HepG2 (cell line): ENCODE measurements around the gene GINM1. TPM values are rescaled to one million over a fixed set of nuclear protein-coding genes. Genes with fewer than 3 reads are reported as not detected.

Experiments
- ATAC-seq: fragments of 200-7000 bp; cut with Tn5 transposase; 3 replicates; pipeline ENCODE4 v1.9.1; 2020; ENCODE audit warnings: mild to moderate bottlenecking, moderate library complexity
- BruUV-seq: library from RNA; stranded (reverse); fragments of 400-500 nt; replicated peaks from 2 replicates; lab custom pipeline; 2021; lab: Mats Ljungman, UMichigan
- CTCF ChIA-PET: fragments of 300-600 bp; formaldehyde crosslinking; extraction: SDS; loops from one replicate; lab custom pipeline; 2021; ENCODE audit warnings: low total read pairs, inconsistent platforms, low intra/inter-chr PET ratio; lab: Yijun Ruan, JAX
- POLR2A ChIA-PET: fragments of 350-600 bp; sonication (Branson Sonifier 250); formaldehyde crosslinking; loops from one replicate; lab custom pipeline; 2020; ENCODE audit warnings: antibody characterized with exemption, inconsistent platforms; lab: Yijun Ruan, JAX
- DNase-seq: peaks from one replicate; pipeline ENCODE4 v3.0.0-alpha.2; 2015; ENCODE audit warnings: low spot score
- FAIRE-seq: peaks from 3 replicates; lab custom pipeline; 2011; peaks lifted over from hg19 to GRCh38; lab: Jason Lieb, UNC
- H2AFZ ChIP-seq: one replicate; pipeline ENCODE4 v1.6.1; 2011; ENCODE audit warnings: low read length, inconsistent platforms
- H3K27ac ChIP-seq: fragments of 300-600 bp; 3 replicates; pipeline ENCODE4 v1.8.0; 2011; ENCODE audit warnings: mixed run types, mild to moderate bottlenecking, mixed read lengths, low read length, inconsistent platforms; ENCODE audit not compliant: insufficient read depth; ENCODE audit errors: extremely low read length
- H3K27me3 ChIP-seq, 2 experiments: fragments of 200-600 bp in 1 of 2; 2 replicates in 1 of 2; 3 replicates in 1 of 2; pipeline versions ENCODE4 v1.6.0 to v1.8.0; 2011; ENCODE audit warnings: low read length in 2 of 2, mild to moderate bottlenecking in 2 of 2, moderate library complexity in 2 of 2, inconsistent platforms in 1 of 2; ENCODE audit not compliant: insufficient read depth in 2 of 2, control insufficient read depth in 1 of 2
- H3K36me3 ChIP-seq, 2 experiments: fragments of 200-600 bp in 1 of 2; replicated peaks in 1 of 2; 2 replicates in 1 of 2; 3 replicates in 1 of 2; pipeline versions ENCODE4 v1.5.1 to v1.8.0; 2011; ENCODE audit warnings: low read length in 2 of 2, inconsistent platforms in 1 of 2; ENCODE audit not compliant: insufficient read depth in 2 of 2, control insufficient read depth in 1 of 2
- H3K4me1 ChIP-seq: 2 replicates; pipeline ENCODE4 v1.5.1; 2012; ENCODE audit warnings: low read length, inconsistent platforms; ENCODE audit not compliant: insufficient read depth
- H3K4me2 ChIP-seq: 2 replicates; pipeline ENCODE4 v1.6.0; 2011; ENCODE audit warnings: low read depth, low read length, inconsistent platforms
- H3K4me3 ChIP-seq, 3 experiments: fragments of 200-600 bp in 1 of 3; sonication (generic), shearing (Covaris generic) in 1 of 3; replicated peaks in 1 of 3; 2 replicates each; pipeline ENCODE4 v1.5.1; 2011 to 2016; ENCODE audit warnings: low read length in 3 of 3, inconsistent platforms in 2 of 3, low read depth in 2 of 3, mild to moderate bottlenecking in 2 of 3, control low read depth in 1 of 3, mixed read lengths in 1 of 3; ENCODE audit not compliant: insufficient read depth in 1 of 3
- H3K79me2 ChIP-seq: one replicate; pipeline ENCODE4 v1.6.1; 2011; ENCODE audit warnings: low read length, inconsistent platforms; ENCODE audit not compliant: insufficient read depth
- H3K9ac ChIP-seq: 2 replicates; pipeline ENCODE4 v1.6.0; 2011; ENCODE audit warnings: mild to moderate bottlenecking, low read depth, low read length, inconsistent platforms; ENCODE audit not compliant: insufficient read depth
- H3K9me3 ChIP-seq: 2 replicates; pipeline ENCODE4 v1.5.1; 2012; ENCODE audit warnings: mild to moderate bottlenecking, low read length
- H4K20me1 ChIP-seq: 2 replicates; pipeline ENCODE4 v1.6.0; 2011; ENCODE audit warnings: inconsistent platforms, mild to moderate bottlenecking, low read length, moderate library complexity; ENCODE audit not compliant: insufficient read depth
- MBNL3 ChIP-seq: fragments of 250-450 bp; sonication (Bioruptor Pico); conservative IDR thresholded peaks from 2 replicates; pipeline ENCODE4 v1.8.0; 2022; ENCODE audit warnings: mild to moderate bottlenecking, inconsistent platforms
- NFKB2 ChIP-seq: sonication (generic); formaldehyde crosslinking; IDR thresholded peaks from 2 replicates; pipeline ENCODE4 v1.4.0; 2020; ENCODE audit warnings: missing genetic modification reagents, borderline replicate concordance
- RBAK ChIP-seq: sonication (generic); formaldehyde crosslinking; IDR thresholded peaks from 2 replicates; pipeline ENCODE4 v1.5.1; 2020; ENCODE audit warnings: mild to moderate bottlenecking, missing genetic modification reagents
- ZBTB26 ChIP-seq: IDR thresholded peaks from 2 replicates; pipeline ENCODE4 v1.6.1; 2016; ENCODE audit warnings: missing compliant biosample characterization, missing genetic modification reagents, borderline replicate concordance
- ZBTB3 ChIP-seq: sonication (generic); formaldehyde crosslinking; IDR thresholded peaks from 2 replicates; pipeline ENCODE4 v1.4.0; 2020; ENCODE audit warnings: low read depth, mild to moderate bottlenecking, moderate library complexity, missing genetic modification reagents, borderline replicate concordance
- ZNF121 ChIP-seq: sonication (generic); formaldehyde crosslinking; IDR thresholded peaks from 2 replicates; pipeline ENCODE4 v1.5.0; 2020; ENCODE audit warnings: mild to moderate bottlenecking, missing genetic modification reagents
- ZNF234 ChIP-seq: sonication (generic); formaldehyde crosslinking; conservative IDR thresholded peaks from 2 replicates; pipeline ENCODE4 v1.5.1; 2020; ENCODE audit warnings: mild to moderate bottlenecking, missing genetic modification reagents
- ZNF546 ChIP-seq: sonication (generic); formaldehyde crosslinking; conservative IDR thresholded peaks from 2 replicates; pipeline ENCODE4 v1.8.1; 2023; ENCODE audit warnings: mild to moderate bottlenecking, missing genetic modification reagents
- ZNF770 ChIP-seq: sonication (generic); formaldehyde crosslinking; IDR thresholded peaks from 2 replicates; pipeline ENCODE4 v1.5.0; 2020; ENCODE audit warnings: mild to moderate bottlenecking, missing genetic modification reagents
- ZNF878 ChIP-seq: sonication (generic); formaldehyde crosslinking; IDR thresholded peaks from 2 replicates; pipeline ENCODE4 v1.8.1; 2023; ENCODE audit warnings: mild to moderate bottlenecking, missing genetic modification reagents, moderate library complexity
- WGBS: methylation state at CpG from one replicate; pipeline ENCODE4 v1.1.6; 2017; ENCODE audit warnings: low lambda C conversion rate; 5-methylcytosine and 5-hydroxymethylcytosine counted together
- in situ Hi-C: cut with HindIII; loops from 2 replicates; pipeline ENCODE4 v1.10.0; 2017; ENCODE audit warnings: low pct_unique_long_range_greater_than_20kb; ENCODE audit not compliant: extremely low pct_ligation_motif_present
- intact Hi-C: fragments of 100-400 bp; cut with micrococcal nuclease; formaldehyde crosslinking; loops from one replicate; pipeline ENCODE4 v1.10.0; 2022; ENCODE audit not compliant: unreplicated experiment
- polyA plus RNA-seq, 8 experiments: library from polyadenylated mRNA; depleted of rRNA in 3 of 8; stranded (reverse) in 7 of 8; unstranded in 1 of 8; fragments of >200 nt; fragmentation: Illumina TruSeq in 4 of 8; extraction: Trizol in 4 of 8; gene quantifications; 2 replicates each; pipeline versions ENCODE4 v1.2.1 to v1.2.3, GENCODE V29; 2011 to 2016; ENCODE audit warnings: low read depth in 4 of 8, missing spikeins in 1 of 8, mixed read lengths in 1 of 8; ENCODE audit not compliant: insufficient read depth in 1 of 8
- total RNA-seq, 5 experiments: library from RNA; depleted of rRNA; stranded (reverse); fragments of >200 nt; fragmentation: Illumina TruSeq; extraction: Trizol; gene quantifications; 2 replicates each; pipeline ENCODE4 v1.2.3, GENCODE V29; 2016; ENCODE audit warnings: low read depth in 1 of 5
- TF ChIP-seq, protein P1 (sequence below): sonication (generic); formaldehyde crosslinking; IDR thresholded peaks from 2 replicates; pipeline ENCODE4 v1.4.0; 2020; ENCODE audit warnings: missing genetic modification reagents; ENCODE audit errors: not compliant biosample characterization
- TF ChIP-seq, protein P2 (sequence below): sonication (generic); formaldehyde crosslinking; IDR thresholded peaks from 2 replicates; pipeline ENCODE4 v1.5.1; 2020; ENCODE audit warnings: mild to moderate bottlenecking, missing genetic modification reagents, moderate library complexity

The GINM1 gene
- total and polyA plus RNA-seq, 2 of the 13 experiments (the other 11 are each of a cell fraction or from before 2014, with no cell fraction given): 19.4 to 27.5 TPM

GRCh38 chr6:149600508-149600907, 34.3 kb downstream of the GINM1 start:
- no TSS peak for BruUV-seq
- no peaks in the 10 kb centered on the region for H3K79me2 ChIP-seq
- H3K4me1 ChIP-seq: no peaks in the 10 kb centered on the region
- 96% methylated on average over 4 of the region's 4 CpGs for WGBS
- no peaks in the 10 kb centered on the region for H3K27me3 ChIP-seq
- in situ Hi-C loops (no loop called here), intact Hi-C loops (no loop called here)
- H3K36me3 ChIP-seq: peaks cover 5 to 33% of the 10 kb centered on the region in 2 experiments; a peak in 4 of 5 replicates
- no peaks in the 10 kb centered on the region for H4K20me1 ChIP-seq
- ChIA-PET POLR2A (no interaction called here), CTCF (no interaction called here)
- H3K9me3 ChIP-seq: no peaks in the 10 kb centered on the region
- no peak overlapping the region for H3K4me3 ChIP-seq
- H3K27ac ChIP-seq: no peak overlapping the region
- no peak overlapping the region for H3K9ac ChIP-seq
- no peak for FAIRE-seq
- no peak for ATAC-seq
- DNase-seq: no peak
- H2AFZ ChIP-seq: no peak overlapping the region
- TF ChIP-seq ZNF234 (CRISPR knock-in tag) (no peak), ZNF770 (CRISPR knock-in tag) (peak; percentile 52; the same call in 1 of the 2 replicates), ZNF121 (CRISPR knock-in tag) (peak; percentile 71)
- H3K4me2 ChIP-seq: no peak overlapping the region

DNA sequence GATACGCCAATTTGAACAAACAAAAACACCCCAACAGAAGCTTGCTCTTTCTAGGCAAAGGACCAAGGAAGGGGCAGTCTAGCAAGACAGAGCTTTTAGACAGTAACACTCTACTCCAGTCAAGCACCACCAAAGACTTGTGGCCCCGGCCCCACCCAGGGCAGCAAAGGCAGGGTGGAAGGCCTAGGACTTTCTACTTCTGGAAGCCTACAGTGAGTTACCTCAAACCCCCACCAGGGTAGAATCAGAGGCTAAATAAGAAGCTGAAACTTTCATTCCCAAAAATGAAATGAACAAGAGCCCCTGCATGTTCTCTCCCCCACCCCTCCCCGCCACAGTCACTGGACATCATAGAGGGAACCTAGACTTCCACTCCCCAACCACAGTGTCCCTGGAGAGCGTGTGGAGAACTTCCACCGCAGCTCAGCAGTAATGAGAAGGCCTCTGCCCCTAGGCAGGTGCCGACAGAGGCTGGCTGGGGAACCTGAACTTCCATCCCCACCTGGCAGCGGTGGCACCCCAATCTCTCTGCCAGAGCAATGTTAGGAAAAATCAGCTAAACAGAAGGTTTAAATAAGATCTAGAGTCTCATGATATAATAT, 42.3 kb downstream of the GINM1 start:
- CTCF ChIA-PET: no interaction called here
- intact Hi-C loops (no loop called here), in situ Hi-C loops (no loop called here)
- DNase-seq: no peak
- no peaks in the 10 kb centered on the region for H3K27me3 ChIP-seq
- H3K9ac ChIP-seq: no peak overlapping the region
- peaks cover 4% of the 10 kb centered on the region for H3K9me3 ChIP-seq
- H2AFZ ChIP-seq: no peak overlapping the region
- peaks cover 0 to 5% of the 10 kb centered on the region in 2 experiments; a peak in 3 of 5 replicates for H3K36me3 ChIP-seq
- no peak overlapping the region for H3K4me3 ChIP-seq
- WGBS: 94% methylated on average over 7 of the region's 7 CpGs
- ATAC-seq: peak; percentile 60
- H3K4me1 ChIP-seq: 0 out of 2 replicates have a peak, but pooled peaks cover 9% of the 10 kb centered on the region
- H3K79me2 ChIP-seq: no peaks in the 10 kb centered on the region
- POLR2A ChIA-PET: no interaction called here
- no peaks in the 10 kb centered on the region for H4K20me1 ChIP-seq
- FAIRE-seq: no peak
- no peak overlapping the region for H3K4me2 ChIP-seq
- no peak overlapping the region for H3K27ac ChIP-seq
- no TSS peak for BruUV-seq
- TF ChIP-seq, protein P1, sequence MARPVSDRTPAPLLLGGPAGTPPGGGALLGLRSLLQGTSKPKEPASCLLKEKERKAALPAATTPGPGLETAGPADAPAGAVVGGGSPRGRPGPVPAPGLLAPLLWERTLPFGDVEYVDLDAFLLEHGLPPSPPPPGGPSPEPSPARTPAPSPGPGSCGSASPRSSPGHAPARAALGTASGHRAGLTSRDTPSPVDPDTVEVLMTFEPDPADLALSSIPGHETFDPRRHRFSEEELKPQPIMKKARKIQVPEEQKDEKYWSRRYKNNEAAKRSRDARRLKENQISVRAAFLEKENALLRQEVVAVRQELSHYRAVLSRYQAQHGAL (CRISPR knock-in tag): no peak
- TF ChIP-seq ZNF878 (CRISPR knock-in tag) (no peak), ZBTB3 (CRISPR knock-in tag) (no peak), NFKB2 (CRISPR knock-in tag) (no peak), MBNL3 (no peak), RBAK (no peak), ZNF546 (CRISPR knock-in tag) (no peak), ZBTB26 (CRISPR knock-in tag) (no peak)
- TF ChIP-seq, protein P2, sequence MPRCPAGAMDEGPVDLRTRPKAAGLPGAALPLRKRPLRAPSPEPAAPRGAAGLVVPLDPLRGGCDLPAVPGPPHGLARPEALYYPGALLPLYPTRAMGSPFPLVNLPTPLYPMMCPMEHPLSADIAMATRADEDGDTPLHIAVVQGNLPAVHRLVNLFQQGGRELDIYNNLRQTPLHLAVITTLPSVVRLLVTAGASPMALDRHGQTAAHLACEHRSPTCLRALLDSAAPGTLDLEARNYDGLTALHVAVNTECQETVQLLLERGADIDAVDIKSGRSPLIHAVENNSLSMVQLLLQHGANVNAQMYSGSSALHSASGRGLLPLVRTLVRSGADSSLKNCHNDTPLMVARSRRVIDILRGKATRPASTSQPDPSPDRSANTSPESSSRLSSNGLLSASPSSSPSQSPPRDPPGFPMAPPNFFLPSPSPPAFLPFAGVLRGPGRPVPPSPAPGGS: no peak
